SKM-1 treated with dmso at 0.1 percent for 144 hours (cell line): ENCODE measurements around the gene NDUFV3.
"Not testable (repeated sequence)": the region's sequence is repeated elsewhere in the genome, so short reads cannot be mapped to it uniquely, and the experiment has no call there.

Source experiments
- DNase-seq: peaks from one replicate; lab custom pipeline; 2025; ENCODE audit not compliant: unreplicated experiment; lab: John Stamatoyannopoulos, UW

Gene NDUFV3

GRCh38 chr21:42883921-42884320 is 9.2 kb upstream of the NDUFV3 start:
- no peak for DNase-seq

GRCh38 chr21:42887326-42887725 is 5.8 kb upstream of the NDUFV3 start:
- DNase-seq: no peak

GRCh38 chr21:42892582-42892930 is 553 bp upstream of the NDUFV3 start:
- DNase-seq: no peak

GRCh38 chr21:42900446-42900845 is 7.3 kb downstream of the NDUFV3 start:
- no peak for DNase-seq

GRCh38 chr21:42903817-42904216 is 10.7 kb downstream of the NDUFV3 start:
- DNase-seq: no peak

- DNase-seq: no peak
Measured at GRCh38 chr21:42905195-42905594, 12.1 kb downstream of the NDUFV3 start.

- no peak for DNase-seq
Measured at GRCh38 chr21:42906233-42906632, 13.1 kb downstream of the NDUFV3 start.

- not testable (repeated sequence) for DNase-seq
Measured at GRCh38 chr21:42908484-42908883, 15.4 kb downstream of the NDUFV3 start.

- not testable (repeated sequence) for DNase-seq
Measured at GRCh38 chr21:42911920-42912319, 18.8 kb downstream of the NDUFV3 start.

GRCh38 chr21:42913476-42913875 is 20.4 kb downstream of the NDUFV3 start:
- no peak for DNase-seq

GRCh38 chr21:42918291-42918690 is 25.2 kb downstream of the NDUFV3 start:
- DNase-seq: no peak

GRCh38 chr21:42921927-42922326 is 28.8 kb downstream of the NDUFV3 start:
- no peak for DNase-seq

GRCh38 chr21:42922918-42923317 is 29.8 kb downstream of the NDUFV3 start:
- DNase-seq: no peak

GRCh38 chr21:42923553-42924432 is 30.7 kb downstream of the NDUFV3 start:
- peak; percentile 96 for DNase-seq

GRCh38 chr21:42924433-42924751 is 31.3 kb downstream of the NDUFV3 start:
- DNase-seq: no peak

GRCh38 chr21:42925114-42925926 is 32.2 kb downstream of the NDUFV3 start, which contains the start of gene ERVH48-1:
Gene ERVH48-1, minus strand, starts transcription at chr21:42925630. Its CDS starts 6,624 bp downstream, at chr21:42919006.
- DNase-seq: no peak

- DNase-seq: not testable (repeated sequence)
Measured at GRCh38 chr21:42927474-42928200, 34.5 kb downstream of the NDUFV3 start.

GRCh38 chr21:42929969-42930368 is 36.9 kb downstream of the NDUFV3 start:
- no peak for DNase-seq

- DNase-seq: no peak
Measured at GRCh38 chr21:42931560-42932235, 38.6 kb downstream of the NDUFV3 start.

GRCh38 chr21:42932378-42933136 is 39.4 kb downstream of the NDUFV3 start:
- not testable (repeated sequence) for DNase-seq
